SK-N-SH treated with all-trans-retinoic acid at 6 μM for 48 hours (cell line): ENCODE results near the gene GINS1.

Experiments used
- ATAC-seq: fragments of 200-7000 bp; cut with Tn5 transposase; 3 replicates; pipeline ENCODE4 v1.9.1; 2020; ENCODE audit warnings: mild to moderate bottlenecking, moderate library complexity
- ARNTL ChIP-seq: fragments of 450-650 bp; formaldehyde crosslinking; IDR thresholded peaks from 2 replicates; pipeline ENCODE4 v1.5.0; 2020; ENCODE audit warnings: low read depth, mild to moderate bottlenecking, moderate library complexity, borderline replicate concordance
- BACH2 ChIP-seq: fragments of 250-450 bp; sonication (Bioruptor Pico); IDR thresholded peaks from 2 replicates; pipeline ENCODE4 v1.9.0; 2021; ENCODE audit warnings: mild to moderate bottlenecking, borderline replicate concordance
- CSDC2 ChIP-seq: fragments of 250-450 bp; sonication (Bioruptor Pico); IDR thresholded peaks from 2 replicates; pipeline ENCODE4 v1.5.0; 2020; ENCODE audit warnings: mild to moderate bottlenecking, moderate library complexity
- ESRRG ChIP-seq: fragments of 250-450 bp; sonication (Bioruptor Pico); IDR thresholded peaks from 2 replicates; pipeline ENCODE4 v1.6.1; 2021; ENCODE audit warnings: mild to moderate bottlenecking
- GLIS3 ChIP-seq: fragments of 250-450 bp; sonication (Bioruptor Pico); IDR thresholded peaks from 2 replicates; pipeline ENCODE4 v1.5.0; 2020; ENCODE audit warnings: mild to moderate bottlenecking, moderate library complexity
- ISL1 ChIP-seq: fragments of 250-450 bp; sonication (Bioruptor Pico); IDR thresholded peaks from 2 replicates; pipeline ENCODE4 v2.1.2; 2022; ENCODE audit warnings: mild to moderate bottlenecking, moderate library complexity
- OSR1 ChIP-seq: fragments of 250-450 bp; sonication (Bioruptor Pico); IDR thresholded peaks from 2 replicates; pipeline ENCODE4 v1.8.0; 2022; ENCODE audit warnings: moderate library complexity, mild to moderate bottlenecking, inconsistent platforms
- PPARA ChIP-seq: fragments of 250-450 bp; sonication (Bioruptor Pico); IDR thresholded peaks from 2 replicates; pipeline ENCODE4 v1.5.0; 2020; ENCODE audit warnings: mild to moderate bottlenecking, borderline replicate concordance
- SNAI2 ChIP-seq: fragments of 250-450 bp; sonication (Bioruptor Pico); IDR thresholded peaks from 2 replicates; pipeline ENCODE4 v1.5.0; 2020; ENCODE audit warnings: mild to moderate bottlenecking, moderate library complexity
- TCF4 ChIP-seq: fragments of 250-450 bp; sonication (Bioruptor Pico); IDR thresholded peaks from 2 replicates; pipeline ENCODE4 v1.8.0; 2021; ENCODE audit warnings: mild to moderate bottlenecking, moderate library complexity, borderline replicate concordance
- TOX ChIP-seq: fragments of 250-450 bp; sonication (Bioruptor Pico); IDR thresholded peaks from 2 replicates; pipeline ENCODE4 v1.8.0; 2021; ENCODE audit warnings: mild to moderate bottlenecking, moderate library complexity, borderline replicate concordance
- TSHZ2 ChIP-seq: fragments of 250-450 bp; sonication (Bioruptor Pico); IDR thresholded peaks from 2 replicates; pipeline ENCODE4 v1.5.0; 2020; ENCODE audit warnings: mild to moderate bottlenecking, moderate library complexity
- ZC3H10 ChIP-seq: fragments of 250-450 bp; sonication (Bioruptor Pico); IDR thresholded peaks from 2 replicates; pipeline ENCODE4 v1.5.1; 2021; ENCODE audit warnings: mild to moderate bottlenecking, moderate library complexity
- ZFP3 ChIP-seq: fragments of 250-450 bp; sonication (Bioruptor Pico); IDR thresholded peaks from 2 replicates; pipeline ENCODE4 v1.5.0; 2020; ENCODE audit warnings: mild to moderate bottlenecking, moderate library complexity
- ZFP30 ChIP-seq: fragments of 450-650 bp; formaldehyde crosslinking; IDR thresholded peaks from 2 replicates; pipeline ENCODE4 v1.5.0; 2022; ENCODE audit warnings: mild to moderate bottlenecking, moderate library complexity
- ZNF565 ChIP-seq: fragments of 450-650 bp; formaldehyde crosslinking; conservative IDR thresholded peaks from 2 replicates; pipeline ENCODE4 v1.5.0; 2020; ENCODE audit warnings: low read depth, mild to moderate bottlenecking, moderate library complexity
- ZNF70 ChIP-seq: fragments of 450-650 bp; formaldehyde crosslinking; IDR thresholded peaks from 2 replicates; pipeline ENCODE4 v1.5.0; 2020; ENCODE audit warnings: mild to moderate bottlenecking, moderate library complexity
- ZNF8 ChIP-seq: fragments of 450-650 bp; formaldehyde crosslinking; IDR thresholded peaks from 2 replicates; pipeline ENCODE4 v1.5.0; 2020; ENCODE audit warnings: mild to moderate bottlenecking, moderate library complexity
- TF ChIP-seq, protein P1 (sequence below): fragments of 250-450 bp; sonication (Bioruptor Pico); IDR thresholded peaks from 2 replicates; pipeline ENCODE4 v1.5.1; 2021; ENCODE audit warnings: mild to moderate bottlenecking, moderate library complexity
- TF ChIP-seq, protein P2 (sequence below): fragments of 250-450 bp; sonication (Bioruptor Pico); IDR thresholded peaks from 2 replicates; pipeline ENCODE4 v1.5.1; 2020; ENCODE audit warnings: low read depth, mild to moderate bottlenecking, moderate library complexity
- TF ChIP-seq, protein P3 (sequence below): fragments of 250-450 bp; sonication (Bioruptor Pico); IDR thresholded peaks from 2 replicates; pipeline ENCODE4 v1.8.0; 2021; ENCODE audit warnings: low read depth, mild to moderate bottlenecking, moderate library complexity, borderline replicate concordance

Gene GINS1

GRCh38 chr20:25378884-25379733, 28.4 kb upstream of the GINS1 start (continued):
- TF ChIP-seq, protein P1, sequence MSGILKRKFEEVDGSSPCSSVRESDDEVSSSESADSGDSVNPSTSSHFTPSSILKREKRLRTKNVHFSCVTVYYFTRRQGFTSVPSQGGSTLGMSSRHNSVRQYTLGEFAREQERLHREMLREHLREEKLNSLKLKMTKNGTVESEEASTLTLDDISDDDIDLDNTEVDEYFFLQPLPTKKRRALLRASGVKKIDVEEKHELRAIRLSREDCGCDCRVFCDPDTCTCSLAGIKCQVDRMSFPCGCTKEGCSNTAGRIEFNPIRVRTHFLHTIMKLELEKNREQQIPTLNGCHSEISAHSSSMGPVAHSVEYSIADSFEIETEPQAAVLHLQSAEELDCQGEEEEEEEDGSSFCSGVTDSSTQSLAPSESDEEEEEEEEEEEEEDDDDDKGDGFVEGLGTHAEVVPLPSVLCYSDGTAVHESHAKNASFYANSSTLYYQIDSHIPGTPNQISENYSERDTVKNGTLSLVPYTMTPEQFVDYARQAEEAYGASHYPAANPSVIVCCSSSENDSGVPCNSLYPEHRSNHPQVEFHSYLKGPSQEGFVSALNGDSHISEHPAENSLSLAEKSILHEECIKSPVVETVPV (CRISPR knock-in tag), result no peak
- no peak for TF ChIP-seq ZNF8 (CRISPR knock-in tag)
- no peak for TF ChIP-seq ISL1 (CRISPR knock-in tag)
- TF ChIP-seq OSR1, result no peak
- no peak for TF ChIP-seq ARNTL (CRISPR knock-in tag)

- ATAC-seq, result no peak
- TF ChIP-seq, protein P1 (CRISPR knock-in tag), result no peak
- TF ChIP-seq ZNF70 (CRISPR knock-in tag), result no peak
- TF ChIP-seq ZC3H10 (CRISPR knock-in tag), result no peak
- TF ChIP-seq GLIS3 (CRISPR knock-in tag), result no peak
- no peak for TF ChIP-seq ZNF565 (CRISPR knock-in tag)
These were observed 26.4 kb upstream of the GINS1 start for GRCh38 chr20:25380945-25381614.

- no peak for TF ChIP-seq OSR1
- TF ChIP-seq, protein P2, sequence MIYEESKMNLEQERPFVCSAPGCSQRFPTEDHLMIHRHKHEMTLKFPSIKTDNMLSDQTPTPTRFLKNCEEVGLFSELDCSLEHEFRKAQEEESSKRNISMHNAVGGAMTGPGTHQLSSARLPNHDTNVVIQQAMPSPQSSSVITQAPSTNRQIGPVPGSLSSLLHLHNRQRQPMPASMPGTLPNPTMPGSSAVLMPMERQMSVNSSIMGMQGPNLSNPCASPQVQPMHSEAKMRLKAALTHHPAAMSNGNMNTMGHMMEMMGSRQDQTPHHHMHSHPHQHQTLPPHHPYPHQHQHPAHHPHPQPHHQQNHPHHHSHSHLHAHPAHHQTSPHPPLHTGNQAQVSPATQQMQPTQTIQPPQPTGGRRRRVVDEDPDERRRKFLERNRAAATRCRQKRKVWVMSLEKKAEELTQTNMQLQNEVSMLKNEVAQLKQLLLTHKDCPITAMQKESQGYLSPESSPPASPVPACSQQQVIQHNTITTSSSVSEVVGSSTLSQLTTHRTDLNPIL (CRISPR knock-in tag), result no peak
- no peak for TF ChIP-seq TSHZ2
- TF ChIP-seq ZFP3 (CRISPR knock-in tag), result no peak
- no peak for TF ChIP-seq ESRRG (CRISPR knock-in tag)
- TF ChIP-seq SNAI2 (CRISPR knock-in tag), result no peak
- TF ChIP-seq ZNF8 (CRISPR knock-in tag), result no peak
- TF ChIP-seq BACH2, result no peak
- TF ChIP-seq, protein P3, sequence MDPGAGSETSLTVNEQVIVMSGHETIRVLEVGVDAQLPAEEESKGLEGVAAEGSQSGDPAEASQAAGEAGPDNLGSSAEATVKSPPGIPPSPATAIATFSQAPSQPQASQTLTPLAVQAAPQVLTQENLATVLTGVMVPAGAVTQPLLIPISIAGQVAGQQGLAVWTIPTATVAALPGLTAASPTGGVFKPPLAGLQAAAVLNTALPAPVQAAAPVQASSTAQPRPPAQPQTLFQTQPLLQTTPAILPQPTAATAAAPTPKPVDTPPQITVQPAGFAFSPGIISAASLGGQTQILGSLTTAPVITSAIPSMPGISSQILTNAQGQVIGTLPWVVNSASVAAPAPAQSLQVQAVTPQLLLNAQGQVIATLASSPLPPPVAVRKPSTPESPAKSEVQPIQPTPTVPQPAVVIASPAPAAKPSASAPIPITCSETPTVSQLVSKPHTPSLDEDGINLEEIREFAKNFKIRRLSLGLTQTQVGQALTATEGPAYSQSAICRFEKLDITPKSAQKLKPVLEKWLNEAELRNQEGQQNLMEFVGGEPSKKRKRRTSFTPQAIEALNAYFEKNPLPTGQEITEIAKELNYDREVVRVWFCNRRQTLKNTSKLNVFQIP (CRISPR knock-in tag), result no peak
- TF ChIP-seq TOX (CRISPR knock-in tag), result no peak
- no peak for TF ChIP-seq PPARA (CRISPR knock-in tag)
- TF ChIP-seq ZNF565 (CRISPR knock-in tag), result no peak
- no peak for TF ChIP-seq ZC3H10 (CRISPR knock-in tag)
- TF ChIP-seq ISL1 (CRISPR knock-in tag), result no peak
- TF ChIP-seq, protein P1 (CRISPR knock-in tag), result no peak
- TF ChIP-seq ZFP30 (CRISPR knock-in tag), result no peak
- TF ChIP-seq CSDC2, result no peak
- TF ChIP-seq TCF4, result no peak
- TF ChIP-seq, all 23 proteins: peak for 0
These were observed 24.6 kb upstream of the GINS1 start for GRCh38 chr20:25382704-25383370.

More at GRCh38 chr20:25382704-25383370, 24.6 kb upstream of the GINS1 start:
- ATAC-seq, result no peak
